OCI-LY1 (cell line): ENCODE data around the gene PZP.

ENCODE experiments used
- CTCF ChIP-seq: fragments of 200-600 bp; sonication (generic), shearing (Covaris generic); IDR thresholded peaks from 2 replicates; pipeline ENCODE4 v1.5.1; 2017; ENCODE audit warnings: mild to moderate bottlenecking, antibody characterized with exemption, low read length, moderate library complexity, mixed read lengths
- EZH2 ChIP-seq: fragments of 200-600 bp; sonication (generic), shearing (Covaris generic); IDR thresholded peaks from 2 replicates; pipeline ENCODE4 v1.8.0; 2017; ENCODE audit warnings: borderline replicate concordance, mixed run types, mild to moderate bottlenecking, antibody characterized with exemption, low read length, moderate library complexity, mixed read lengths

DNA sequence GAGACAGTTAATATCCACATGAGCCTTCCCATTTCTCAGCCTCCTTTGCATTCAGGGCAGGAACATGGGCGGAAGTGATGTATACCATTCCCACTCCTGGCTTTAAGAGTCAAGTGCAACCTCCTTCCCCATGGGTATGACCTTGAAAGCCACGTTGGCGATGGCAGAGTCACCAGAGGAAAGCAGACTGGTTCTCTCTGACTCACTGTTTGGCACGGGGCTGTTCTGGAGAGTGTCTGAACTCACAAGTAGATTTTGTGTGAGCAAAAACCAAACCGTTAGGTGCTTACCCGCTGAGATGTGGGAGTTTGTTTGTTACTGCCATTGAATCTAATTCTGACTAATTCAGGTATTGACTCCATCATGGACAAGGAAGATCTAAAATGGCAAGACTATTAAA lies 36.7 kb upstream of the PZP start:
- TF ChIP-seq CTCF (no peak), EZH2 (no peak)
